Stimulated activated naive CD8-positive, alpha-beta T cell treated with anti-CD3 and anti-CD28 coated beads, Interleukin-15, amount 100 ng/mL, for 72 hours (primary cell): Measurements from ENCODE around the gene NAA16.

Experiments
- ATAC-seq: fragments of 150-1000 bp; cut with Tn5 transposase; 2 replicates; pipeline ENCODE4 v1.10.0; 2021; ENCODE audit warnings: mild to moderate bottlenecking, moderate library complexity
- DNase-seq, 2 donors: peaks; one replicate each; pipeline ENCODE4 v3.0.0; 2021 to 2022
- H3K27ac Mint-ChIP-seq, 2 donors: one replicate each; pipeline ENCODE4 v1.8.0; 2022; ENCODE audit warnings: mild to moderate bottlenecking in 2 of 2, mixed read lengths in 2 of 2, moderate library complexity in 2 of 2
- H3K27me3 Mint-ChIP-seq: one replicate; pipeline ENCODE4 v1.8.0; 2022; ENCODE audit warnings: mixed read lengths
- H3K4me1 Mint-ChIP-seq: one replicate; pipeline ENCODE4 v1.8.0; 2022; ENCODE audit warnings: mild to moderate bottlenecking, mixed read lengths
- H3K4me3 Mint-ChIP-seq, 2 donors: one replicate each; pipeline ENCODE4 v1.8.0; 2022; ENCODE audit warnings: mild to moderate bottlenecking in 2 of 2, mixed read lengths in 2 of 2, moderate library complexity in 1 of 2
- H3K9me3 Mint-ChIP-seq, 2 donors: one replicate each; pipeline ENCODE4 v1.8.0; 2022; ENCODE audit warnings: mixed read lengths in 2 of 2

NAA16 gene

DNA sequence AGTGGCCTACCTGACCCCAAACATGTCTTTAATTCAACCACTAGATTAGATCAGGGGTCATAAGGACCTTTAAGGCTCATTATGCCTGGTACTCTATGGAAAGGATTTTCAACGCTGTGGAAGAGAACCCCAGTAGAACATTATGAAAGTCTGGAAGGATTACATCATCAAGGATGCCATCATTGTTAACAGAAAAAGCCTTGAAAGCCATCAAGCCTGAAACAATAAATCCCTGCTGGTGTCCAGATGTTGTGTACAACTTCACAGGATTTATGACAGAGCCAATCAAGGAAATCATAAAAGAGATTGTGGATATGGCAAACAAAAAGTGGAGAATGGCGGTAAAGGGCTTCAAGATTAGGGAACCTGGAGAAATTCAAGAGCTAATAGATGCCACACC lies 59.7 kb downstream of the NAA16 start:
- ATAC-seq (no peak), DNase-seq (no peak)
- H3K27ac Mint-ChIP-seq, result no peak overlapping the region
- H3K27me3 Mint-ChIP-seq, result no peaks in the 10 kb centered on the region
- H3K4me1 Mint-ChIP-seq, result peaks cover 16% of the 10 kb centered on the region
- H3K9me3 Mint-ChIP-seq, result peaks cover 6 to 8% of the 10 kb centered on the region in 2 donors
- H3K4me3 Mint-ChIP-seq, result no peak overlapping the region

DNA sequence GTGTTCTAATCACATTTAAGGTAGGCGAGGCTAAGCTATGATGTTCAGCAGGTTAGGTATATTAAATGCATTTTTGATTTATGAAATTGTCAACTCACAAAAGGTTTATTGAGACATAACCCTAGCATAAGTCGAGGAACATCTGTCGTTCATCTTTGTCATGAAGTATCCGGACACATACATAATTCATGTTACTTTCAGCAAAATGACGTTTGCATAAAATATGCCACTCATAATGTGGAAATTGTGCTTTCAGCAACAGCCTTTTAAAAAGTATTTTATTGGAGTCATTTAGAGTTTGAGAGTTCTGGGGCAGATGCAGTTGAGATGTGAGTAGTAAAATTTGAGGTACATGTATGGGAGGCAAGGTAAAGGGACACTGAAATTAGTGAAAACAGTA lies 66.4 kb downstream of the NAA16 start:
- H3K9me3 Mint-ChIP-seq, result no peaks in the 10 kb centered on the region
- no peaks in the 10 kb centered on the region for H3K27me3 Mint-ChIP-seq
- DNase-seq (no peak), ATAC-seq (no peak)
- no peaks in the 10 kb centered on the region for H3K4me1 Mint-ChIP-seq
- no peak overlapping the region for H3K27ac Mint-ChIP-seq
- no peak overlapping the region for H3K4me3 Mint-ChIP-seq

DNA sequence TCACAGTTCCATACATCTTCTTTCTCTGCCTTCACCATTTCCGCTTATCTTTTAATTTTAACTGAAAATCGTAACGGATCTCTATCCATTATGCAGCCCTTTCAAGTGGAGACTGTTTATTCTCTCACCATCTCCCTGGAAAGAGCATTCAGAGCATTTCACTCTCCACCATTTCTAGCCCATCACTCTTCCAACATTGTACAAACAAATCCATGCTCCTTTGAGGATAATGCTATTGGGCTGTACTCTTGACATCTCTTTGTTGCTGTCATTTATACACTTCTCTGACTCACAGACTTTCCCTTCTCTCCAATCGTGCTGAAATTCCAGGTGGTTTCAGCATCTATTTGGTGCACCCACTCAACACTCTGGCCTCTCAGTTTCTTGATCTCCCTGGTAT lies 71.4 kb downstream of the NAA16 start:
- no peaks in the 10 kb centered on the region for H3K27me3 Mint-ChIP-seq
- peaks cover 7% of the 10 kb centered on the region for H3K4me1 Mint-ChIP-seq
- H3K4me3 Mint-ChIP-seq, result no peak overlapping the region
- H3K9me3 Mint-ChIP-seq, result no peaks in the 10 kb centered on the region
- no peak overlapping the region for H3K27ac Mint-ChIP-seq
- DNase-seq (no peak), ATAC-seq (no peak)

DNA sequence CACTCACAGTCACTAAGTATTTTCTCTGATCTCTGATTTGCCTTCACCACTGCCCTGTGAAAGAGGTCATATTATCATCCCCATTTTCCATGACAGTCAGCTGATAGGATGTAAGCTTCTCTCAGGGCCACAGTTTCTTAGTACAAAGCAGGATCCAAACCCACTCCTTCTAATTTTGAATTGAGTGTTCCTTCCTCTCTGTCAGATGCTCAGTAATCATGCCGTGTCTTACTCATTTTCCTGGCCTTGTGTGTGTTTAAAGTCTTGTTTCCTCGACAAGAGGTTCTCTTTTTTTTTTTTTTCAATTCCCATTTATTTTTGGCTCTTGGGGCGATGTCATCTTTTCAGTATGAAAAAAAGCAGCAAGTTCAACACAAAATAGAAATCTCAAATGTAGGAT lies 72.3 kb downstream of the NAA16 start:
- DNase-seq, result no peak
- Mint-ChIP-seq H3K4me1 (peaks cover 7% of the 10 kb centered on the region), H3K9me3 (no peaks in the 10 kb centered on the region), H3K27me3 (no peaks in the 10 kb centered on the region), H3K27ac (peak overlapping the region in 1 of 2 donors; percentile 83), H3K4me3 (no peak overlapping the region)
- ATAC-seq, result no peak

DNA sequence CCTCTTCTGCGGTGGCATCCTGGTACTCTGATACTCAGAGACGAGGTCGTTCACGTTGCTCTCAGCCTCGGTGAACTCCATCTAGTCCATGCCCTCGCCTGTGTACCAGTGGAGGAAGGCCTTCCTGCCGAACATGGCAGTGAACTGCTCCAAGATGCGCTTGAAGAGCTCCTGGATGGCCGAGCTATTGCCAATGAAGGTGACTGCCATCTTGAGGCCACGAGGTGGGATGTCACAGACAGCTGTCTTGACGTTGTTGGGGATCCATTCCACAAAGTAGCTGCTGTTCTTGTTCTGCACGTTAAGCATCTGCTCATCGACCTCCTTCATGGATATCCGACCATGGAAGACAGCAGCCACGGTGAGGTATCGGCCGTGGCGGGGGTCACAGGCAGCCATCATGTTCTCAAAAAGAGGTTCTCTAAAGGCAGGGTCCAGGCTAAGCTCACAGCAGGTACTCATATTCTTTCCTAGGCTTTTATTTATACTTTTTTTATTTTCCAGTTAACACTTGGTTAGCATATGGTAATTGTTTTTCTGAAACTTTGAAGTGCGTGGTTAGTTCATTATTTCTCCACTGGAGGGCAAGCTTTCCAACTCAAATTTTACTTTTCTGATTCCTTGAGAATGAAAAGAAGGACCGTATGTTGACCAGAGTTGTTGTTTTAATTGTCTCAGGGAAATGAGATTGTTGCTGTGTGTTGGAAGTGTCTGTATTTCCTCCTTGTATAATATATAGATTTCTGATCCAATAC lies 73.9 kb downstream of the NAA16 start:
- no peaks in the 10 kb centered on the region for H3K27me3 Mint-ChIP-seq
- H3K9me3 Mint-ChIP-seq, result no peaks in the 10 kb centered on the region
- ATAC-seq (no peak), DNase-seq (no peak)
- peaks cover 13% of the 10 kb centered on the region for H3K4me1 Mint-ChIP-seq
- no peak overlapping the region for H3K27ac Mint-ChIP-seq
- H3K4me3 Mint-ChIP-seq, result no peak overlapping the region

DNA sequence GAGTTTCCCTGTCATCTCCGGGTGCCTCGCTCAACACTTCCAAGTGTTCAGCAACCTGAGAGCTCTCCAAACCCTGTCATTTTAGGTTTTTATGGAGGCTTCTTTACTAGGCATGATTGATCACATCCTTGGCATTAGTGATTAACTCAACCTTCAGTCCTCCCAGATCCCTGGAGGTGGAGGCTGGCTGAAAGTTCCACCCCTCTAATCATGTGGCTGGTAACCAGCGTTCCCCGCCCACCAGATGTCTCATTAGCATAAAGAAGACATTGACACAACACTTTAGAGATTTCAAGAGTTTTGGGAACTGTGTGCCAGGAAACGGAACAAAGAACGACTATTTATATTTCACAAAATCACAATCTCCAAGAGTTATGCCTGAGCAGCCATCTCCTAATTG lies 75.1 kb downstream of the NAA16 start:
- H3K27me3 Mint-ChIP-seq, result no peaks in the 10 kb centered on the region
- no peak overlapping the region for H3K4me3 Mint-ChIP-seq
- peaks cover 13% of the 10 kb centered on the region for H3K4me1 Mint-ChIP-seq
- no peaks in the 10 kb centered on the region for H3K9me3 Mint-ChIP-seq
- no peak for DNase-seq
- no peak overlapping the region for H3K27ac Mint-ChIP-seq
- ATAC-seq, result no peak

DNA sequence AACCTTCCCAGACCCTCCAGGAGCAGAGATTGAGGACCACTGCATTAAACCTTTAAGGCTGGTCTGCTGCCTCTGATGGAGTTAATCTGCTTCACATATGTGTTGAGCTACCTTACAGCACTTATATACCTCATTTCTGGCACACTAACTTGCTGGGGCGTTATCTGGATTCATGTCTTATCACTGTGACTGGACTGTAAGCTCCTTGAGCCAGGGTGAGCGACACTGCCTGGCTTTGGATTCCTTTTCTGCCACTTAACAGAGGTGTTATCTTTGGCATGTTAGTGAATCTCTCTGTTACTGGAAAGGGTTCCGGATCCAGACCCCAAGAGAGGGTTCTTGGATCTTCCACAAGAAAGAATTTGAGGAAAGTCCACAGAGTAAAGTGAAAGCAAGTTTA lies 76.5 kb downstream of the NAA16 start:
- Mint-ChIP-seq H3K4me3 (no peak overlapping the region), H3K27me3 (no peaks in the 10 kb centered on the region), H3K27ac (no peak overlapping the region), H3K9me3 (no peaks in the 10 kb centered on the region), H3K4me1 (peaks cover 13% of the 10 kb centered on the region)
- DNase-seq (no peak), ATAC-seq (no peak)

DNA sequence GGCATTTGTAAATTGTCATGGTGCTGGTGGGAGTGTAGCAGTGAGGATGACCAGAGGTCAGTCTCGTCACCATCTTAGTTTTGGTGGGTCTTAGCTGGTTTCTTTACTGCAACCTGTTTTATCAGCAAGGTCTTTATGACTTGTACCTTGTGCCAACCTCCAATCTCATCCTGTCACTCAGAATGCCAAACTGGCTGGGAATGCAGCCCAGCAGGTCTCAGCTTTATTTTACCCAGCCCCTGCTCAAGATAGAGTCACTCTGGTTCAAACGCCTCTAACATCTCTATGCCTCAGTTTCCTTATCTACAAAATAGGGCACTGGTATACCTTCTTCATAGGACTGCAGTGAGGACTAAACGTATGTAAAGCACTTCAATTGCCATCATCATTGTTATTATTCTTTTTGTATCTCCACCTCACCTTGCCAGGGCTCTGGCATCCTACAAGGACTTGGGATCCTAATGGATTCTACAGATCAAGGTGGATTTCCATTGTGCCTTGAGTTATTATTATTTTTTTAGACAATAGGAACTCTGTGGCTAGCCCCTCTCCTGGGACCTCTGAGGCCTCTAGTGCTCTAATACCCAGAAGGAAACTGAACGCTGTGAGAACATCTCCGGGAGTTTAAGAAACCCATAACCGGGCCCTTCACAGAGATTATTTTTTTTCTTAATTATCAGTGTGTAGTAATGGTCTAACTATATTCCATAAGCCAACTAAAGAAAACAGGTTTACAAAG lies 77.2 kb downstream of the NAA16 start:
- Mint-ChIP-seq H3K27me3 (no peaks in the 10 kb centered on the region), H3K27ac (no peak overlapping the region), H3K9me3 (no peaks in the 10 kb centered on the region), H3K4me1 (peaks cover 7% of the 10 kb centered on the region), H3K4me3 (no peak overlapping the region)
- DNase-seq (no peak), ATAC-seq (no peak)

DNA sequence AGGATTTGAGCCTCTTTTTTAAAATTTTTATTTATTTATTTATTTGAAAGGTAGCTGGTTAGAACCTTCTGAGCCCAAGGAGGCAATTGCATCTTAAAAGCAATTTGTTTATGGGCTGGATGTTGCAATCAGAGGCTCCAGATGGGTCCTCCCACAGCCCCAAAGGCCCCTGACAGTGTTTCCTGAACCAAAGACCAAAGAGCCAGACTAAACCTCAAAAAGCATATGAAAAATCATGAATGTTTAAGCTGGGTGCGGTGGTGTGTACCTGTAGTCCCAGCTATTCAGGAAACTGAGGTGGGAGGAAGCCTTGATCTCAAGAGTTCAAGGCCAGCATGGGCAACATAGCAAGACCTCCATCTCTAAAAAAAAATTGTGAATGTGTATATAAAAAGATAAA lies 78.5 kb downstream of the NAA16 start:
- no peaks in the 10 kb centered on the region for H3K27me3 Mint-ChIP-seq
- no peak overlapping the region for H3K4me3 Mint-ChIP-seq
- H3K27ac Mint-ChIP-seq, result no peak overlapping the region
- H3K4me1 Mint-ChIP-seq, result peaks cover 7% of the 10 kb centered on the region
- peaks cover 5 to 7% of the 10 kb centered on the region in 2 donors for H3K9me3 Mint-ChIP-seq
- ATAC-seq, result no peak
- no peak for DNase-seq

DNA sequence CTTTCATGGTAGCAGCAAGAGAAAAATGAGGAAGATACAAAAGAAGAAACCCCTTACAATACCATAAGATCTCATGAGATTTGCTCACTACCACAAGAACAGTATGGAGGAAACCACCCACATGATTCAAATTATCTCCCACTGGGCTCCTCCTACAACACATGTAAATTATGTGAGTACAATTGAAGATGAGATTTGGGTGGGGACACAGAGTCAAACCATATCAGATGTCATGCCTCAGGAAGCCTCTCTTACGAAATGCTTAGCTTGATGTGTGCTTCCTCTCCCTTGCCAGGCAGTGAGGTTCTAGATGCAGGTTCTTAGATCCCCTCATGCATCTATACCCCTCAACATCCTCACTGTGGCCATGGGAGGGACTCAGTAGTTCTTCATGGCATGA lies 83.1 kb downstream of the NAA16 start:
- no peak for ATAC-seq
- H3K9me3 Mint-ChIP-seq, result peaks cover 5 to 7% of the 10 kb centered on the region in 2 donors
- peaks cover 2% of the 10 kb centered on the region for H3K4me1 Mint-ChIP-seq

DNA sequence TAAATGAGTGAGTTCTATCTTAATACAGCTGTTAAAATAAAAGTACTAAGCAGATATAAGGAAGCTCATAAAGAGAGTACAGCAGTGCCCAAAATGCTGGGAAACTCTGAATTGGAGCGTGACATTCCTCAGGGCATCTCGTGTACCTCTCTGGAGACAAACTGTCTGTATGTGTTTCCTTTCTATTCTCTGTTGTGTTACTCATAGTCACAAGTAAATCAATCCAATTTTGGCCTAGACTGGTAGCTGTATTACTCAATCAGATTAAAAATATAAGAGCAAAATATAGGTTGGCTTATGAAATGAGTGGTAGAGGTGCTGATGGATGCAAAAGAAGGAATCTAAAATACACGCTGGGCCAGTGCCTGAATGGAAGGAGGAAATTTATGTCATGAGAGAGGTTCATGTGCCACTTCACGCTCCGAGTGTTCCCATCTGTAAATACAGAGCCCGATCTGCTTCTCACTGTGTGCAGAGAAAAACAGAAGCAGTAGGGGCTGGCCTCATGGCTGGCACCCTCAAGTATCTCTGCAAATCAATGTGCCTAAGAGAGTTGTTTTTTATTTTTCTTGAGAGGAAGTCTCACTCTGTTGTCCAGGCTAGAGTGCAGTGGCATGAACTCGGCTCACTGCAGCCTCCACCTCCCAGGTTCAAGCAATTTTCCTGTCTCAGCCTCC lies 87.6 kb downstream of the NAA16 start:
- H3K27me3 Mint-ChIP-seq, result no peaks in the 10 kb centered on the region
- H3K4me3 Mint-ChIP-seq, result no peak overlapping the region
- peak; percentile 75 for ATAC-seq
- no peaks in the 10 kb centered on the region for H3K4me1 Mint-ChIP-seq
- peaks cover 4% of the 10 kb centered on the region in 2 donors for H3K9me3 Mint-ChIP-seq
- no peak overlapping the region for H3K27ac Mint-ChIP-seq
- no peak for DNase-seq

More for the DNA sequence above, 83.1 kb downstream of the NAA16 start:
- H3K27ac Mint-ChIP-seq, result peak overlapping the region in 1 of 2 donors; percentile 60
- DNase-seq, result no peak
- H3K4me3 Mint-ChIP-seq, result no peak overlapping the region
- H3K27me3 Mint-ChIP-seq, result no peaks in the 10 kb centered on the region

DNA sequence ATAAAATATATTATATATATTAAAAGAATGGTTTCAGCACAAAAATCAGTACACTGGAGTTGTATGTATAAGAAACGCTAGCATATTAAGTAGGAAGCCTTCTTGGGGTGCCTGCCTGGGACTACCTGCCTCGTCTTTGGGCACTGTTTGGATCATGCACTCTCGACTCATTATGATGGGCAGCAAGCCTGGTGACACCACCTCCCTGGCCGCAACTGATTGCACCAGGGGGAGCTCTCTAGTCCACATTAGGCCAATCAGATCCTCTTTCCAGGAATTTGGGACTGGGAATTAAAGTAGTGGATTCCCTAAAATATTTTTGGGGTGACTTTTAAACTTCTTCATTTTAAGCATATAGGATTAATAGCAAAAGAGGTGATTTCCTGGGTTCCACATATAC lies 90.3 kb downstream of the NAA16 start:
- Mint-ChIP-seq H3K4me1 (no peaks in the 10 kb centered on the region), H3K9me3 (no peaks in the 10 kb centered on the region), H3K4me3 (no peak overlapping the region), H3K27ac (no peak overlapping the region), H3K27me3 (no peaks in the 10 kb centered on the region)
- ATAC-seq, result no peak
- DNase-seq, result no peak

DNA sequence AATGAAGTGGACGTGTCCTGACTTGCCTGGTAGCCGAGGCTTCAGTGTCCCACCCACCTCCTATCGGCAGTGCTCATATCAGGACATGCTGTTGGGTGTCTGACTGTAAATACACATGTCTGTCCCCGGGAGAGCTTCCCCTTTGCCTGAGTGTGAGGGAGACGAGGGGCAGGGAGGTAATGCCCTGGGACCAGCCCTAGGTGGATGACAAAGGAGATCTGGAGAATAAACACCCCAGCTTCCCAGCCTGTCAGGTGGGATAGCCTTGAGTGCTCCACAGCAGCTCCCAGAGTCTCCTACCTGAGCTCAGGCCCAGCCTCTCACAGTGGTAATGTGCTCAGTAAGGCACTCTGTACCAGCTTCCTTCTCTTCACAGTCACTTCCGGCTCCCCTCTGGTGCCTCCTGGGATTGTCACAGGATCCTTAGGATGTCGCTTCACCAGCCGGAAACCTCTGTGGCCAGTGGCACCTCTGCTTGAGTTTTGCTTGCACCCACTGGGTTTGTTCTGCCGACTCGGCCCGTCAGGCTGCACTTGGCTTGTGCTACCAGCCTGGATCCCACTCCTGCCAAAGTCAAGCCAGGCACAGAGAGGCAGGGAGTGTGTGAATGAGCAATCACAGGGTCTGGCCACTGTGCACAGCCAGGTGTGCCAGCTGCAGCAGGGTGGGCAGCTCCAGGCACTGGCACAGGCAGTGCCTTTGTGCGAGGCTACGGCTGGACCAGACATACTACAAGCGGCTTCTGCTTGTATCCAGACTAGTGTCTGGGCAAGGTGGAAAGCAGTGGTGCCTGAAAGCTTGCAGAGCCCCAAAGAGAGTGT lies 91.8 kb downstream of the NAA16 start:
- Mint-ChIP-seq H3K4me1 (no peaks in the 10 kb centered on the region), H3K27ac (no peak overlapping the region), H3K27me3 (no peaks in the 10 kb centered on the region), H3K9me3 (no peaks in the 10 kb centered on the region), H3K4me3 (no peak overlapping the region)
- peak; percentile 52 for ATAC-seq
- no peak for DNase-seq

DNA sequence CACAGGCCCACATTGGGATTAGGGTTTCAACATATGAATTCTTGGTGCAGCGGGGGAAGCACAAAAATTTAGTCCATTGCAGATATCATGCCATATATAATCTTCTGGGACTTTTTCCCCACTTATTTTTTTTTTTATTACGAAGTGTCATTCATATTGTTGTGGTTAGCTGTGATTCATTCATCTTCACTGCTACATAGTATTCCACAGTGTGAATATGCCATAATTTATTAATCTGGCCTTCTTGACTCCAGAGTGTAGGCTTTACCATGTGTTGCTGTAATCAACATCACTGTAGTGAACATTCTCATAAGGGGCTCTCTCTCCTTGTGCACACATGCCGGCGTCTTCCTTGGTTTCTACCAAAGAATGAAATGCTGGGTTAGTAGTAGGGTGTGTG lies 92.9 kb downstream of the NAA16 start:
- no peaks in the 10 kb centered on the region for H3K9me3 Mint-ChIP-seq
- H3K4me3 Mint-ChIP-seq, result no peak overlapping the region
- no peak overlapping the region for H3K27ac Mint-ChIP-seq
- no peaks in the 10 kb centered on the region for H3K27me3 Mint-ChIP-seq
- H3K4me1 Mint-ChIP-seq, result no peaks in the 10 kb centered on the region
- no peak for ATAC-seq
- DNase-seq, result no peak

DNA sequence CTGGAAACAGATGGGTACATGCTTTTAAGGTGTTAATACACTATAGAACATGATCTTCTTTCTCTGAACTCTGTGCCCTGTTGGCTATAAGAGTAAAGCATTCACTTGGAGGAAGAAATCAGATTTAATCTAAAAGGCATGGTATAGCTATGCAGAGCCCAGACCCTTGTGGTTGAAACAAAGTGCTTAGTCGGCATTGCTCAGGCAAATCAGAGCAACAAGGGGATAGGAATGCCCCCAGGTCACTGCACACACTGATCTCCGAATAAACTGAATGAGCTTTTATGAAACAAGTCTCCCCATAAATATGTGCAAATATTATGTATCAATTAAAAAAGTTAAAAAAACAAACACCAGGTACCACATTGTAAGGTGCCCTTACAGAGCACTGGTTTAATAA lies 94.3 kb downstream of the NAA16 start:
- Mint-ChIP-seq H3K9me3 (no peaks in the 10 kb centered on the region), H3K27ac (no peak overlapping the region), H3K4me3 (no peak overlapping the region), H3K4me1 (no peaks in the 10 kb centered on the region), H3K27me3 (no peaks in the 10 kb centered on the region)
- ATAC-seq (no peak), DNase-seq (no peak)
